Cardiac muscle cell (in vitro differentiated cells and primary cell): ENCODE measurements around the gene SLC39A11. TPM values are rescaled to one million over a fixed set of nuclear protein-coding genes. Genes with fewer than 3 reads are reported as not detected.

Source experiments
- DNase-seq, 2 donors: peaks; one replicate each; pipeline versions ENCODE4 v3.0.0 to v3.0.0-alpha.2; 2010 to 2017; ENCODE audit warnings: low read depth in 1 of 2, low spot score in 1 of 2
- H3K27ac ChIP-seq: fragments of 200-600 bp; sonication (generic); 2 replicates; pipeline ENCODE4 v1.5.1; 2016
- H3K27me3 ChIP-seq: fragments of 200-600 bp; sonication (generic); 2 replicates; pipeline ENCODE4 v1.6.0; 2016; ENCODE audit warnings: control low read depth
- H3K36me3 ChIP-seq: fragments of 200-600 bp; sonication (generic); 2 replicates; pipeline ENCODE4 v1.5.1; 2016; ENCODE audit warnings: control low read depth
- H3K4me1 ChIP-seq: fragments of 200-600 bp; sonication (generic); 2 replicates; pipeline ENCODE4 v1.8.1; 2017; ENCODE audit warnings: low read depth, mild to moderate bottlenecking, mixed run types
- H3K4me3 ChIP-seq: fragments of 200-600 bp; sonication (generic); 2 replicates; pipeline ENCODE4 v1.5.1; 2016; ENCODE audit warnings: mild to moderate bottlenecking
- H3K9me3 ChIP-seq: fragments of 200-600 bp; sonication (generic); 2 replicates; pipeline ENCODE4 v1.5.1; 2017; ENCODE audit warnings: low read depth, mild to moderate bottlenecking, control low read depth
- polyA plus RNA-seq: library from polyadenylated mRNA; unstranded; fragments of >200 nt; fragmentation: Nextera tagmentation; extraction: Ambion mirVana; gene quantifications from 2 replicates; pipeline ENCODE4 v1.2.1, GENCODE V29; 2016
- total RNA-seq: library from RNA; depleted of rRNA; stranded (reverse); fragments of >200 nt; gene quantifications from 2 replicates; pipeline ENCODE4 v1.2.3, GENCODE V29; 2016
- TF ChIP-seq, protein P1 (sequence below): IDR thresholded peaks from 2 replicates; pipeline ENCODE4 v1.5.1; 2012; ENCODE audit warnings: low read depth, mild to moderate bottlenecking, low read length

The SLC39A11 gene
- total and polyA plus RNA-seq, 2 experiments from 2014 or later: 5.9 to 11.7 TPM

DNA sequence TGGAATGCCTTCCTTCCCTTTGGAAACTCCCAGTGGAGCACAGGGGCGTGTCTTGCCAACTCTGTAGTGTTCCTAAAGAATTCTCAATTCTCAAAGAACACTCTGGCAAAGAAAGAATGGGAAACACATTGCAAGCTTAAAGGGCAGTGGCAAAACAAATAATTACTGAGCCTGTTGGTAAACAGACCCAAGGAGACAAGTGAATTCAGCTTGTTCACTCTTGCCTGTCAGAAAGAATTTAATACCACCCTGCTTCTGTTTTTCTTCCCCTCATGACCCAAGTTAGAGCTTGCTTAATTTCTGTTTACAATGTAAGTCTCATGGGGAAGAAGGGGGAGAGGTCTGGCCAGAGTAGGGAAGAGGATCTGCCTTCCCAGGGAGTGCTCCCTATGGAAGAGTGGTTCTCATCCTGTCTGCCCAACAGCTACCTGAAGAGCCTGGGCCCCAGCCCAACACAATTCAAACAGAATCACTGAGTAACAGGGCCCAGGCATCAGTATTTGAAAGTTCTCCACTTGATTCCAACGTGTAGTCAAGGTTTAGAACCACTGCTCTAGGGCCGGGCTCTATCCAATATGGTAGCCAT lies 386.0 kb downstream of the SLC39A11 start:
- no peaks in the 10 kb centered on the region for H3K9me3 ChIP-seq
- H3K27me3 ChIP-seq: no peaks in the 10 kb centered on the region
- no peak overlapping the region for H3K4me3 ChIP-seq
- no peaks in the 10 kb centered on the region for H3K36me3 ChIP-seq
- no peak for DNase-seq
- TF ChIP-seq, protein P1, sequence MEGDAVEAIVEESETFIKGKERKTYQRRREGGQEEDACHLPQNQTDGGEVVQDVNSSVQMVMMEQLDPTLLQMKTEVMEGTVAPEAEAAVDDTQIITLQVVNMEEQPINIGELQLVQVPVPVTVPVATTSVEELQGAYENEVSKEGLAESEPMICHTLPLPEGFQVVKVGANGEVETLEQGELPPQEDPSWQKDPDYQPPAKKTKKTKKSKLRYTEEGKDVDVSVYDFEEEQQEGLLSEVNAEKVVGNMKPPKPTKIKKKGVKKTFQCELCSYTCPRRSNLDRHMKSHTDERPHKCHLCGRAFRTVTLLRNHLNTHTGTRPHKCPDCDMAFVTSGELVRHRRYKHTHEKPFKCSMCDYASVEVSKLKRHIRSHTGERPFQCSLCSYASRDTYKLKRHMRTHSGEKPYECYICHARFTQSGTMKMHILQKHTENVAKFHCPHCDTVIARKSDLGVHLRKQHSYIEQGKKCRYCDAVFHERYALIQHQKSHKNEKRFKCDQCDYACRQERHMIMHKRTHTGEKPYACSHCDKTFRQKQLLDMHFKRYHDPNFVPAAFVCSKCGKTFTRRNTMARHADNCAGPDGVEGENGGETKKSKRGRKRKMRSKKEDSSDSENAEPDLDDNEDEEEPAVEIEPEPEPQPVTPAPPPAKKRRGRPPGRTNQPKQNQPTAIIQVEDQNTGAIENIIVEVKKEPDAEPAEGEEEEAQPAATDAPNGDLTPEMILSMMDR: no peak
- no peaks in the 10 kb centered on the region for H3K4me1 ChIP-seq
- H3K27ac ChIP-seq: no peak overlapping the region

DNA sequence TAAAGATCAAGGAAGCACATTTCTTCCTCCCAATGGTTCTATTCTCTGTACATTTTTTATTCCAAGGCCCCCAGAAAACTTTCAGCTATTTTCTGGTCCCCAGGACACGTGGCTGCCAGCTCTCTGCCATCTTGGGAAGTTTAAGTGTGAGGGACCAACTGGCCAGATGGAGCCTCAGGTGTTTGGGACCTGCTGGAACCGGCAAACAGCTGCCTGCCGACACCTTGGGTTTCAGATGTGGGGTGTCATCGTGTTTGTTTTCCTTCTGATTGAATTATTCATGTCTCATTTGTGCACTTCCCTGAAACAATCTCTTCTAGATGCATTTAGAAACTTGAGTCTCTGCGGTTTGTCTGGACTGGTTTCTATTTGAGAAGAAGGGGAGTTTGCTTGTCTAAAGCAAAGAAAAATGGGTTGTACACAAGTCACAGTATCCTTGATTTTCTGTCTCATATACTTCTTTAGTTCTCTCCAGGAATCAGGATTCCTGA lies 386.5 kb downstream of the SLC39A11 start:
- Histone ChIP-seq H3K36me3 (no peaks in the 10 kb centered on the region), H3K9me3 (no peaks in the 10 kb centered on the region), H3K4me1 (no peaks in the 10 kb centered on the region), H3K27ac (no peak overlapping the region), H3K27me3 (no peaks in the 10 kb centered on the region), H3K4me3 (no peak overlapping the region)
- TF ChIP-seq, protein P1: no peak
- DNase-seq: no peak

DNA sequence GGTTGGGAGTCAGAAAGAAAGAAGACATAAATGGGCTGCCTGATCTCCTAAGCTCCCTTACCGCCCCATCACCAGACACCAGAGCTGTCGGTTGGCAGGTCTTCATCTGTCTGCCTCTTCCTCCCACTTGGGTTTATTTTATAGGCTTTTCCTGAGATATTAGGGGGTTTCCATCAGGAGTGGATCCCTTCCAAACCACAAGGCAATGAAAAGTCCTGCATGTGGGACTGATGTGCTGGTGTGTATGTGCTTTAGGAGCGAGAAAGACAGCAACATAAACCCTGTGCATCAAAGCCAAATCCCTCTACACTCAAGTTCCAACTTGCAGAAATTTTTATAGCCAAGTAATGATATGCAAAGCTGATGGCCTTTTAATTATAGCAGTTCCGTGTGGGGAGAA lies 389.5 kb downstream of the SLC39A11 start:
- H3K27me3 ChIP-seq: no peaks in the 10 kb centered on the region
- no peaks in the 10 kb centered on the region for H3K9me3 ChIP-seq
- TF ChIP-seq, protein P1: no peak
- H3K4me1 ChIP-seq: peaks cover 6% of the 10 kb centered on the region
- no peak overlapping the region for H3K27ac ChIP-seq
- DNase-seq: peak in 1 of 2 donors; percentile 54
- no peak overlapping the region for H3K4me3 ChIP-seq
- no peaks in the 10 kb centered on the region for H3K36me3 ChIP-seq

DNA sequence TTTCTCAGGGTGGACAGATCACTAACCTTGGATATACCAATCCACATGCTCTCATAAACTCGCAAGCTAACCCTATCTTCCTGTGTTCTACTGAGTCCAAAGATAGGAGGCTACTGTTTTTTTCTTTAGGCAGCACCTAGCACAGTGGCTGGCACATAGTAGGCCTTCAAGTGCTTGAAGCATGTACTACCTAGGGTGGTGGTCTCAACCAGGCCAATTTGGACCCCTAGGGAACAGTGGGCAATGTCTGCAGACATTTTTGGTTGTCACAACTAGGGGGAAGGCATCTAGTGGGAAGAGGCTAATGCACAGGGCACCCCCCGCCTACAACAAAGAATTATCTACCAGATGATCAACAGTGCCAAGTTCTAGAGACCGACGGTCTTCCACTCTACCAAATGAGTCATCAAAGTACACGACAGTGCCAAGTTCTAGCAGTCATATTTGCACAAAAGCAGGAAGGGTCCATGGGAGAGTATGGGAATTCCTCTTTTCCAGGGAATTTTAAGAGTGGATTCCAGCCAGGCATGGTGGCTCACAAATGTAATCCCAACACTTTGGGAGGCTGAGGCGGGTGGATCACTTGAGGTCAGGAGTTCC lies 390.3 kb downstream of the SLC39A11 start:
- peaks cover 7% of the 10 kb centered on the region for H3K4me1 ChIP-seq
- H3K27ac ChIP-seq: no peak overlapping the region
- no peaks in the 10 kb centered on the region for H3K27me3 ChIP-seq
- H3K36me3 ChIP-seq: no peaks in the 10 kb centered on the region
- TF ChIP-seq, protein P1: no peak
- no peak overlapping the region for H3K4me3 ChIP-seq
- peak in 1 of 2 donors; percentile 60 for DNase-seq
- H3K9me3 ChIP-seq: no peaks in the 10 kb centered on the region

DNA sequence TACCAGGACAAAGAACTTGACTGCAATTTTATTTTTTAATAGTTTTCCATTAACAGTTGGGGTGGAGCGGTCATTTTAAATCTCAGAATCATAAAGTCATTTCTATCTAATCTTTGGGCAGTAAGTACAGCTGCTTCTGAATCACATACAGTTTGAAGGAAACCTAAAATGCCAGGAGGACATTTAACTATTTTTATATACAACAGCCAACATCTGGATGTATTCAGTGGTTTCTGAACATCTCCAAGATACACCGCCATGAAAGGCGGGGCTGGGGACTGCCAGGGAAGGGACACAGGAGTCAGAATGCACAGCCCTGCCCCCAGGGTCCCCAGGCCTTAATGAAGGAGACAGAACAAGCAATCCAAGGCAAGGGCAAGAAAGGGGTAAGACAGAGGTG lies 392.3 kb downstream of the SLC39A11 start:
- Histone ChIP-seq H3K4me1 (peaks cover 7% of the 10 kb centered on the region), H3K9me3 (no peaks in the 10 kb centered on the region), H3K27me3 (no peaks in the 10 kb centered on the region), H3K27ac (no peak overlapping the region), H3K36me3 (no peaks in the 10 kb centered on the region), H3K4me3 (no peak overlapping the region)
- TF ChIP-seq, protein P1: no peak
- no peak for DNase-seq
